NK-92 (cell line): Measurements from ENCODE around the gene ADAM33.

Source experiments
- DNase-seq: peaks from one replicate; lab custom pipeline; 2025; ENCODE audit not compliant: unreplicated experiment; lab: John Stamatoyannopoulos, UW

The ADAM33 gene

DNA sequence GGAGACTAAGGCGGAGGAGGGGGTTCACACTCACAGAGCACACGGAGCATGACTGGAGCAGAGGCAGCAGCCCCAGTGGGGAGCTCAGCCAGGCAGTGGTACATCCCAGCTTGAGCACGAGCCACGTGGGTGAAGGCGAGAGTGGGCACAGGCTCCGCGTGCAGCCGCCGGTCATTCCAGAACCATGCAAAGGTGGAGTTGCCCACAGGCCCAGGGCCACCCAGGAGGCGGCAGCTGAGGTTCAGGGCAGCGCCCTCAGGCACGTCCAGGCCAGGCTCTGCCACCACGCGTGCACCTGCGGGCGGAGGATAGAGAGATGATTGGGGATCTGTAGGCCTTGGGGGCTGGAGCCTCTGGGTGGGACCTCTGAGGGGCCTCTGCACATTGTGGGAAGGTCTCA lies 9.5 kb upstream of the ADAM33 start:
- no peak for DNase-seq

GRCh38 chr20:3690413-3690812 lies 8.6 kb upstream of the ADAM33 start:
- DNase-seq, result no peak

- DNase-seq, result no peak
Observed at GRCh38 chr20:3689978-3690377, 8.2 kb upstream of the ADAM33 start.

GRCh38 chr20:3687655-3688054 lies 5.8 kb upstream of the ADAM33 start:
- no peak for DNase-seq

DNA sequence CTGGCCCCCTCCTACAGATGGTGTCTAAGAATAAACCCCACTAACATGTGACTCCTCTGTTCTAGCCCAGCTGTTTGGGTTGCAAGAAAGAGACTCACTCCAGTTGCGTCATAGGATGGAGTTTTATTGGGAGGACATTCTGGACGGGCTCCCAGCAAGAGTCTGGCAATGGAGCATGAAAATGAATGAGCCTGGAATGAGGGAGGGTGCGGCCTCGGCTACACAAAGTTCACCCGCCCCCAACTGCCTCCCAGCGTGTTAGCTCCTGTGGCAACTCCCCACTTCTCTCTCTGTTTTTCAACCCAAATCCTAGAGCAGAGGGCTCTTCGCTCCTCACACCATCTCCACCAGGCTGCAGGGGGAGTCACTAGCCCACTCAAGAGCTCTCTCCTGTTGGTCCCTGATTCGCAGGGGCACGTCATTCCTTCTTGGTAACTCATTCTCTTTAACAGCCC lies 5.1 kb upstream of the ADAM33 start:
- DNase-seq, result no peak

DNA sequence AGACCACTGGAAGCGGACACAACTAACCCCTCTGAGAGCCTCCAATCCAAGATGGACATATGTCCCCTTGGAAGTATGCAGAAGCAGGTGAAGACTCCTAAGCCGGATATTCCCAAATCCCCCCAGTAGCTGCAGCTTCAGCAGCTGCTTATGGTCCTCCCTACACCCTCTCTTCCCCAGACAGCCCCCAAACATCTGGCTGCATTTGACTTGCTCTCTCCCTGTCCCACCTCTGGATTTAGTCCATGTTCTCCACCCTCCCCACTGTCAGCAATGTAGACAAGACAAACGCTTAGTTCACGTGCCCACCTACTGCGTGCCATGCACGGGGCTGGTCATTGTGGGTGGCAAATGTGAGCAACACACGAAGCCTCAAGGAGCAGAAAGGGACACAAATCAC lies 4.6 kb upstream of the ADAM33 start:
- DNase-seq, result no peak

GRCh38 chr20:3685341-3685740 lies 3.5 kb upstream of the ADAM33 start:
- DNase-seq, result no peak

DNA sequence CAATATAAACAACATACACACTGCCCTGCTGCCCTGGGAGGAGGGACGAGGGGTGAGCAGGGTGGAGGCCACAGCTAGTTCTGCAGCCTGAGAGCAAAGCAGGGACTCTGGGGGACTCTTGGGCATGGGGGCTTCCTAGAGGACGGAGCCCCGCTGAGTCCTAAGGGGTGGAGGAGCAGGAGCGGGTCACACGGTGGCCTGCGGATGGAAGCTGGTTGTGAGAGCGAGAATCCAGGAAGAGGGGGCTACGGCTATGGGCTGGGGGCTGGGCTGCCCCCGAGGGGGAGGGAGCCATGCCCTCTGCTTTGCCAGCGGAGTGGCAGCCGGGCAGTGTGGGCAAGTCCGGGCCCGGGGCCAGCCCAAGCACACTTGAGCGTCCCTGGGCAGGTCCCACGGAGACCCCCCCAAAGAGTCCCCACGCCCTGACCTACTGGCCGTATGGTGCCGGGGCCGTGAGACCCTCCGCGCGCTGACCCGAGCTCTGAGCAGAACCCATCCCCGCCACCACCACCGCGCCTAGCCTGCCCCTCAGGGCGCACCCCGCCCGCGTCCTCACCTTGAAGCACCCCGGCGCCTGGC lies 369 bp downstream of the ADAM33 start:
- no peak for DNase-seq

- no peak for DNase-seq
Observed at GRCh38 chr20:3680701-3681351, 984 bp downstream of the ADAM33 start.

DNA sequence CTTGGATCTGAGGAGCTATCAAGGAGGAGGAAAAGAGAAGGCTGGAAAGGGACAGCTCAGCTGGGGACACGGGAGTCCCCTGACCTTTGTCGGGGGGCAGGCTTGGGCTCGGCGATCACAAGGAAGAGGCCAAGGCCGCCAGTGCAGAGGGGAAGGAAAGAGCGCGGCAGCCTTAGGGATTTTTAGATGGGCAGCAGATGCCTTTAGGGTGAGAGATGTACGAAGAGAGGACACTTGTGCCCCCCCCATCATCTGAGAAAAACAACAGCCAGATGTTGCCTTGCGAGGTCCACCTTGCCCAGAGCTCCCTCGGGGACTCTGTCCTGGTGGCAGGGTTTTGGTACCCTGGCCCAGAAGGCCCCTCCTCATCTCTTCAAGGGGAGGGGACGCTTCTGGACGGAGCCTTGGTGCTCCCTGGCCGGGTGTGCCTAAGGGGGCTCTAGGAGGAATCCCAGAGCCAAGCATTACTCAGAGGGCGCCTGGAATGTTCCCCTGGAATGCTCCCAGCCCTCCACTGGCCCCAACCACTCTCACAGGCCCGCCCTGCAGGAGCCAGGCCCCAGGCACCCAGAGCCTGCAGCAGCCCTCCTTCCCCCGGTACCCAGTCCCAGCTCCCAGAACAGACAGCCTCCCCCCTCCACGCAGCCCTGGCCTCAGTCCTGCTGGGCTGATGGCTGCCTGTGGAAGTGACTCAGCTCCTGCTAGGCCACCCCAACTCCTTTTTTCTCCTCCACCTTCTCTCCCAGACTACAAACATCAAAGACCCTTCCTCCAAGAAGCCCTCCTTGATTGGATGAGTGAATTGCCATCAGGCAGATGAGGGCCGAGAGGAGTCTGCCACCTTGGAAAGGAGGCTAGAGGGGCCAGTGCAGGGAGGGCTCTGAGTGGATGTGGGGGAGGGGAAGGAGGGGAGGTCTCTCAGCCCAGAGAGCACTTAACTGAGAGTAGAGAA lies 1.8 kb downstream of the ADAM33 start:
- DNase-seq, result no peak

GRCh38 chr20:3678856-3679720 lies 2.7 kb downstream of the ADAM33 start:
- no peak for DNase-seq

GRCh38 chr20:3678198-3678597 lies 3.6 kb downstream of the ADAM33 start:
- DNase-seq, result no peak

DNA sequence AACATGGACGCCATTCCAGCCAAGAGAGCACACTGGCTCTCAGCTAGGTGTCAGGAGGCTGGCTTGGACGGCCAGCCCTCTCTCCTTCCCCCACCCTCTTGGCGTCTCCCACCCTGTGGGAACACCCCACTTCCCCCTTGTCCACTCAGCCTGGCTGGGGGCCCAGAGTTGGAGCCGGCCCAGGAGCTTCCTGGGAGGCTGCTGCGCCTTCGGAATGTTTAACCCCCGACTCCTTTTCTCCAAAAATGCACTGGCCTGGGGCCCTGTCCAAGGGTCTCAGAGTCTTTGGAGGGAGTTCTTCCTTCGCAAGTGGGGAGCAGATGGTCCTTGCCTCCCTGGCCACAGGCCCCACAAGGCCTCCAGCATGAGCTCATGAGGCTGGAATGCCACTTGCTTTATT lies 4.1 kb downstream of the ADAM33 start:
- no peak for DNase-seq

GRCh38 chr20:3674995-3675900 lies 6.6 kb downstream of the ADAM33 start:
- DNase-seq, result no peak

GRCh38 chr20:3674447-3674846 lies 7.4 kb downstream of the ADAM33 start:
- DNase-seq, result no peak

GRCh38 chr20:3673221-3674070 lies 8.4 kb downstream of the ADAM33 start:
- DNase-seq, result no peak

DNA sequence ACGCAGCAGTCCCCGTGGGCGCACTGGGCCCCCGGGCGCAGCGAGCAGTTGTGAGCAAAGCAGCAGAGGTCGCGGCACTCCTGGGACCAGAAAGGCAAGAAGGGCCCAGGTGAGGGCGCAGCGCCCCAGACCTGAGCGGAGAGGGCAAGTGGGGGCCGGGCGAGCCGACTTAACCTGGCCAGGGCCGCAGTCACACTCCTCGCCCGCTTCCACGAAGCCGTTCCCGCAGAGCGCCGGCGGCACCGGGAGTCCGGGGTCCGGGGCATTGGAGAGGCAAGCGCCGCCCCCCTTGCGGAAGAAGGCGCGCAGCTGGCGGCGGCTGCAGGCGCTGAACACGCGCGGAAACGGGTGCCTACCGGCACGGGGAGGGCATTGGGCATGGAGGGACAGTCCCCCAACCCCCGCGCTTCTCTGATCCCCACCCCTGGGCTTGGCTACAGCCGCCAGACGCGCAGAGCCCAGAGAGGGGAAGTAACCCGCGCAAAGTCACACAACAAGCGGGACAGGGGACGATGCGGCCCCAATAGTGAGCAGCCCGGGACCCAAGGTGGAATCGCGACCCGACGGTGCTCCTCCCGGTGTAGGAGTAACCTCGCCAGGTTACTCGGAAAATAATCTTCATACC lies 9.2 kb downstream of the ADAM33 start:
- no peak for DNase-seq

DNA sequence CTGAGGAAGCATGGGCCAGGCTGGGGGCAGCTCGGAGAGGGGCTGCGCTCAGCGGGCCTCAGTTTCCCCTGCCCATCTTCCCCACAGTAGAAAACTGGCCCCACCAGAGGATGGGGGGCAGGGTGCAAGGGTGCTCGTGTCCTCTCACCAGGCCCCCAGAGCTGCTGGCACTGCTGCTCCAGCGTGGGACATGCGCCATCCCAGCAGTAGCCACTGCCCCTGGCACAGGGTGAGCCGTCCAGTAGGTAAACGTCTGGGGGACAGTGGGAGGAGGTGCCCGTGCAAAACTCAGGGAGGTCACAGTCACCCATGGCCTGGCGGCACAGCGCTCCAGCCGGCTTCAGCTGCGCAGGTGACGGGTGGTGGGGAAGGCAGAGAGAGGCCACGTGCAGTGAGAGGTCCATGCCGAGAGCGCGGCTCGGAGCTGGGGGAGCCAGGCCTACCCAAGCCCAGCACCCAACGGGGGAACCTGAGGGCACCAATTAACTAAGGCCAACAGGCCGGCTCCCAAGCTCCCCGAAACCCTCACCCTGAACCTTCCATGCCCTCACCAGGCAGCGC lies 9.7 kb downstream of the ADAM33 start:
- no peak for DNase-seq
